ENCODE results near the gene SH3GL2. TPM values are rescaled to one million over a fixed set of nuclear protein-coding genes. Genes with fewer than 3 reads are reported as not detected.
A peak's percentile ranks its signal among the peaks of the same experiment; 100 is the strongest.

The SH3GL2 gene
- total and polyA plus RNA-seq, 4 donors = 0.10 TPM; not detected in 3

DNA sequence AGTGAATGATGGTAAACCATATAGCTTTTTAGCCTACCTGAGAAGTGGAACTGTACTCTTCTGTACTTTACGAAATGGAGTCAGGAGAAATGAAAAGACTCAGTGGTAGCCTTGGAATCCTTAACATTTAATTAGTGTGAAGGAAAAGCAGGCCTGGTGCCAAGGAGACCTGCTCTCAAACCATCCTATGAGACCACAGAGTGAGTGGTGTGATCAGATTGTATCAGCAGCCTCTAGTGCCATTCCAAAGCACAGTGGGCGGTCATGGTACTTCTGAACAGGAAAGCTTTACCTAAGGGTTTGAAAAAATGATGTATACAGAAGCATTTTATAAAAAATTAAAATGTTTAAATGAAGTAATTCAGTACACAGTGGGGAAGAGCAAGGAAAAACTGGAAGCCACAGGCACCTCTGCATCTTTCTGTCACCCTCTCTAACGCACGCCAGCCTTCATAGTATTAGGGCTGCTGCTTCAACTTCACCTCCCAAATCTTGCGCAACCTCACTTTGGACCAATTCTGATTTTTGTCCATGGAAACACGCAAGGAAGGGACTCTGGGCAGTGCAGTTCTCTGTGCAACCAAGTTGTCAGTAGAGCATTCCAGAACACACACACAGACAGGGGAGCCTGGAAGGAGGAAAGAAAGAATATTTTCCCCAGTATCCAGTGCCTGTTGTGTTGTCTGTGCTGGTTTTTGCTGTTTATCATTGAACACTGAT is 203.7 kb downstream of the SH3GL2 start:
- no peaks in the 10 kb centered on the region for H3K36me3 ChIP-seq (ENCODE audit: control insufficient read depth in 1 of 2, insufficient read depth in 2 of 2, low read length in 1 of 2)
- H3K4me3 ChIP-seq (ENCODE audit: low read length in 2 of 2) = no peak overlapping the region
- no peaks in the 10 kb centered on the region for H3K9me3 ChIP-seq (ENCODE audit: control insufficient read depth, low read length)
- DNase-seq = no peak
- no peak overlapping the region for H3K27ac ChIP-seq (ENCODE audit: low read depth in 1 of 2, low read length in 2 of 2)
- intact Hi-C loops (cut with DNase I) = no loop called here
- WGBS, 2 donors = 87% methylated on average over 6 of the region's 6 CpGs
- peak; percentile 54 for ATAC-seq (ENCODE audit: low FRiP score)
- H3K4me1 ChIP-seq (ENCODE audit: control insufficient read depth in 1 of 2, insufficient read depth in 2 of 2, low read length in 2 of 2) = no peaks in the 10 kb centered on the region
- H3K27me3 ChIP-seq (ENCODE audit: control insufficient read depth in 1 of 2, insufficient read depth in 2 of 2, low read length in 1 of 2) = no peaks in the 10 kb centered on the region

DNA sequence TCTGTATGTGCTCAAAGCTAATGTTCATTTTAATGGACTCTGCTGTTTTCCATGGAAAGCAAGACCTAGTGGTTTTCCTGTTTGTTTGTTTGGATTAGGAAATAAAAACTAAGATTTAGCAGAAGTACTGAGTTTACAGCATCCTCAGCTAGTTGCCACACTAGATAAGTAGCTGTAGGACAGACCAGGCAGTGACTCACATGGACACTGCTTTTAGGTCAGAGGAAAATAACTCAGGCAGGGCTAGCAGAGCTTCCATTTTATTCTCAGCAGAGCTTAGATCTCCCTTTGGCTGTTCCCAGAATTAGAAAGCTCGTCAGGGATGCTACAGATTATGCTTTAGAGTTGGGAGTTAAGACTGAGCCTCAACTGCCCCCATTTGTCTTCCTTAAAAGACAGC is 204.4 kb downstream of the SH3GL2 start:
- no peak overlapping the region for H3K27ac ChIP-seq (ENCODE audit: low read depth in 1 of 2, low read length in 2 of 2)
- intact Hi-C loops (cut with DNase I) = no loop called here
- ATAC-seq (ENCODE audit: low FRiP score) = peak; percentile 48

DNA sequence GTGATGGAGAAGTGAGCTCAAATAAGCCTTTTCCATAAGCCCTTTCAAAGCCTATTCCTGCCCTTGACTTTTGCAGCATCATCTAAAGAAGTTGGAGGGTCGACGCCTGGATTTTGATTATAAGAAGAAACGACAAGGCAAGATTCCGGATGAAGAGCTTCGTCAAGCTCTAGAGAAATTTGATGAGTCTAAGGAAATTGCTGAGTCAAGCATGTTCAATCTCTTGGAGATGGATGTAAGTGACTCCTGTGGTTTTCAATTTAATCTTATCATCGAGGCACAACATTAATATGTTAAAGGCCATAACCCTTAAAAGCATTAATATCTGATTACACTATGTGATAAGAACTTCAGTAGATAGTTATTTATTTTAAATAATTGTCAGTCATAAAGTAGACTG is 210.4 kb downstream of the SH3GL2 start:
- ATAC-seq (ENCODE audit: low FRiP score) (no peak), DNase-seq (no peak)
- H3K27me3 ChIP-seq (ENCODE audit: control insufficient read depth in 1 of 2, insufficient read depth in 2 of 2, low read length in 1 of 2) = no peaks in the 10 kb centered on the region
- no peaks in the 10 kb centered on the region for H3K36me3 ChIP-seq (ENCODE audit: control insufficient read depth in 1 of 2, insufficient read depth in 2 of 2, low read length in 1 of 2)
- no peak overlapping the region for H3K4me3 ChIP-seq (ENCODE audit: low read length in 2 of 2)
- 87 to 90% methylated on average over 6 of the region's 6 CpGs for WGBS, 2 donors
- no peak overlapping the region for H3K27ac ChIP-seq (ENCODE audit: low read depth in 1 of 2, low read length in 2 of 2)
- H3K9me3 ChIP-seq (ENCODE audit: control insufficient read depth, low read length) = no peaks in the 10 kb centered on the region
- no peaks in the 10 kb centered on the region for H3K4me1 ChIP-seq (ENCODE audit: control insufficient read depth in 1 of 2, insufficient read depth in 2 of 2, low read length in 2 of 2)
- intact Hi-C loops (cut with DNase I) = no loop called here

More for the DNA sequence above, 204.4 kb downstream of the SH3GL2 start:
- no peak for DNase-seq
- Histone ChIP-seq H3K4me1 (ENCODE audit: control insufficient read depth in 1 of 2, insufficient read depth in 2 of 2, low read length in 2 of 2) (no peaks in the 10 kb centered on the region), H3K36me3 (ENCODE audit: control insufficient read depth in 1 of 2, insufficient read depth in 2 of 2, low read length in 1 of 2) (no peaks in the 10 kb centered on the region), H3K27me3 (ENCODE audit: control insufficient read depth in 1 of 2, insufficient read depth in 2 of 2, low read length in 1 of 2) (no peaks in the 10 kb centered on the region), H3K9me3 (ENCODE audit: control insufficient read depth, low read length) (no peaks in the 10 kb centered on the region), H3K4me3 (ENCODE audit: low read length in 2 of 2) (no peak overlapping the region)
- WGBS, 2 donors = 43 to 49% methylated on average over 1 of the region's 1 CpG

DNA sequence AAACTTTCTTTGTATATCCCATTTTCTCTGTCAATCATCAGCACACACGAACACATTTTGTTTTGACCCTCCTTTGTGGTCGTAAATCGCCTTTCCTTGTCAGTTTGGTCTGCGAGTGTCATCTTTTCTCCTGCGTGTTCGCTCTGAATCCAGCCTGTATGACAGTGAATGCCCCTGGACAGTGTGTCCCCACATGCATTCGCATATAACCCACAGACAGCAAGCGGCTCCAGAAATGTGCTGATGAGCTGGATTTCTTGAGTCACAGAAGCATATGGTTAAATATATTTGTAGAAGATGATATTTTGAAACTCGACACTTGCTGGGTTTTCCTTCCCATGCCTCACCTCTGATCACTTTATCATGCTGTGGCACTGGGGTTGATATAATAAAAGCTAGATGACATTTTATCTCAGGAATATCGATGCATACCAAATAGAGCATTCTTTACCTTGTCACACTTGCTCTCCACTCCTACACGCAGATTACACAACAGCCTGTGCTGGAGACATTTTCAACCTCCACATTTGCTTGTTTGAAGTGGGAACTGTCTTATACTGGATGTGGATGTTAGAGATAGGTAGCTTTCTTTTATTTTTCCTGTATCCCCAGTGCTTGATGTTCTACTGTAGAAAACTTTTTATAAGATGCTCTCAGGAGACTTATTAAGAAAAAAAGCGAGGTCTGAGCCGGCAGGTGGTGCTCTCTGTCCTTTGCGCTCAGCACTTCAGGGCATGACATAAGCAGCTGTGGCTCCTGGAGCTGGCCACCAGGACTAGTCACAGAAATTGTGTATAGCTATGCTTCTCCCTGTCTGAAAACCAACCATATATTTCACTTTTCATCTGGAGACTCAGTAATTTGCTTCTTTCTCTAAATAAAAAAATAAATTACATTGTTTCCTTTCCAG is 215.1 kb downstream of the SH3GL2 start:
- DNase-seq = no peak
- WGBS, 2 donors = 71 to 75% methylated on average over 14 of the region's 14 CpGs
- H3K36me3 ChIP-seq (ENCODE audit: control insufficient read depth in 1 of 2, insufficient read depth in 2 of 2, low read length in 1 of 2) = no peaks in the 10 kb centered on the region
- no peak for ATAC-seq (ENCODE audit: low FRiP score)
- no peaks in the 10 kb centered on the region for H3K9me3 ChIP-seq (ENCODE audit: control insufficient read depth, low read length)
- no peak overlapping the region for H3K4me3 ChIP-seq (ENCODE audit: low read length in 2 of 2)
- H3K27ac ChIP-seq (ENCODE audit: low read depth in 1 of 2, low read length in 2 of 2) = no peak overlapping the region
- no peaks in the 10 kb centered on the region for H3K27me3 ChIP-seq (ENCODE audit: control insufficient read depth in 1 of 2, insufficient read depth in 2 of 2, low read length in 1 of 2)
- intact Hi-C loops (cut with DNase I) = loop anchor here in 1 of 2 donors (10.0 kb wide), 1 partner anchor 1231 kb away; no protein-coding TSS in a partner anchor
- H3K4me1 ChIP-seq (ENCODE audit: control insufficient read depth in 1 of 2, insufficient read depth in 2 of 2, low read length in 2 of 2) = no peaks in the 10 kb centered on the region

DNA sequence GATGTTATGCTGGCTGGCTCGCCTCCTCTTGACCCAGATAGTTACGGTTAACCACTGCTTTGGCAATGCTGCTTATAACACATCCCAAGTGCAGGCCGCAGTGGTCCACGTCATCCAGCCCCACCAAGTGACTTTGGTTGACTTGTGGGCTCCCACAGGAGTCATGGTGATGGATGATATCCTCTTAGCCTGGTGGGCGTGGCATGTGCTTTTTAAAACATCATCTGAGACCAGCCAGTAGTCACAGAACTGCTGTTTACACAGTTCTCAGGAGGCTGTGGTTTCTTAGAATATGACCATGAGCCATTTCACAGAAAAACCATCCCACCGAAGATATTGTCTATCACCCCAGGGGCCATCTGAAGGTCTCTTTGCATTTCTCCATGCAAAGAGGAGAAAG is 216.9 kb downstream of the SH3GL2 start:
- Histone ChIP-seq H3K27me3 (ENCODE audit: control insufficient read depth in 1 of 2, insufficient read depth in 2 of 2, low read length in 1 of 2) (no peaks in the 10 kb centered on the region), H3K4me3 (ENCODE audit: low read length in 2 of 2) (no peak overlapping the region), H3K9me3 (ENCODE audit: control insufficient read depth, low read length) (no peaks in the 10 kb centered on the region), H3K4me1 (ENCODE audit: control insufficient read depth in 1 of 2, insufficient read depth in 2 of 2, low read length in 2 of 2) (no peaks in the 10 kb centered on the region), H3K27ac (ENCODE audit: low read depth in 1 of 2, low read length in 2 of 2) (no peak overlapping the region), H3K36me3 (ENCODE audit: control insufficient read depth in 1 of 2, insufficient read depth in 2 of 2, low read length in 1 of 2) (no peaks in the 10 kb centered on the region)
- DNase-seq (peak in 1 of 2 donors; percentile 56), ATAC-seq (ENCODE audit: low FRiP score) (no peak)
- intact Hi-C loops (cut with DNase I) = loop anchor here in 1 of 2 donors (10.0 kb wide), 1 partner anchor 1229 kb away; no protein-coding TSS in a partner anchor
- WGBS, 2 donors = 69 to 71% methylated on average over 6 of the region's 6 CpGs

DNA sequence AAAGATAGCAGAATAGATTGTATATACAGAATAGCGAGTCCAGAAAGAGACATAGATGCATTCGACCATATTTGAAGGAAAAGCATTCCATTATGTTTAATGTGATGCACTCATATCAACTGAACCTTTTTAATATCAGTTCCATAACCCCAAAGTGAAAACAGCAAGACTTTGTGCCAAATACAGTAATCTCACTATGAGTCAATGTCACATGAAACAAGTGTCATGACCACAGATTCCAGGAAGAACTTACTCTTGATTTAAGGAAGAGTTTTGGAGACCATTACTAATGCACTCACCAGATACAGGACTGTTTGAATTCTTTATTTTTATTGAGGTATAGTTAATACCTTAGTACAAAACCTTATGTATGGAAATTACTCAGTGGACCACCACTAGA is 220.5 kb downstream of the SH3GL2 start:
- no peak for ATAC-seq (ENCODE audit: low FRiP score)
- H3K27ac ChIP-seq (ENCODE audit: low read depth in 1 of 2, low read length in 2 of 2) = no peak overlapping the region
- H3K4me3 ChIP-seq (ENCODE audit: low read length in 2 of 2) = no peak overlapping the region
- DNase-seq = no peak
- no peaks in the 10 kb centered on the region for H3K36me3 ChIP-seq (ENCODE audit: control insufficient read depth in 1 of 2, insufficient read depth in 2 of 2, low read length in 1 of 2)
- no peaks in the 10 kb centered on the region for H3K9me3 ChIP-seq (ENCODE audit: control insufficient read depth, low read length)
- H3K27me3 ChIP-seq (ENCODE audit: control insufficient read depth in 1 of 2, insufficient read depth in 2 of 2, low read length in 1 of 2) = no peaks in the 10 kb centered on the region
- intact Hi-C loops (cut with DNase I) = loop anchor here in 1 of 2 donors (10.0 kb wide), 1 partner anchor 1225 kb away; no protein-coding TSS in a partner anchor
- 85 to 86% methylated on average over 2 of the region's 2 CpGs for WGBS, 2 donors
- no peaks in the 10 kb centered on the region for H3K4me1 ChIP-seq (ENCODE audit: control insufficient read depth in 1 of 2, insufficient read depth in 2 of 2, low read length in 2 of 2)

DNA sequence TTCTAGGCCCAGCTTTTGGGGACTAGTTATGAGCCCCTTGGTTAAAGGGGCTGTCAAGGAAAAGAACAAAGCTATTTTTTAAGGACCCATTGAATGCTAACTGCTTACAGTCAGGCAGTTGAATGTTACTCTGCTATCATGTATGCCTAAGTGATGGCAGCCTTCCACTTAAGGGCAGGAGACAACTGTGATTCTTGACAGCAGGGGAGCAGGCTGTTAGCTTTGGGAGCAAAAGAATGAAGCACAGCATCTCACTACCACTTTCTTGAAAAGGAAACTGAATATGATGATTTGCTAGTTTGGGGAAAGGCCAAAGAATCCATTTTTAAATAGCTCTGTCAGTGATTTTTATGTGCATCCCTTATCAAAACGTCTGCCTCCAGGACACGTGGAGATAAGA is 221.6 kb downstream of the SH3GL2 start:
- WGBS, 2 donors = 32 to 37% methylated on average over 2 of the region's 2 CpGs
- Histone ChIP-seq H3K27ac (ENCODE audit: low read depth in 1 of 2, low read length in 2 of 2) (no peak overlapping the region), H3K9me3 (ENCODE audit: control insufficient read depth, low read length) (no peaks in the 10 kb centered on the region), H3K27me3 (ENCODE audit: control insufficient read depth in 1 of 2, insufficient read depth in 2 of 2, low read length in 1 of 2) (no peaks in the 10 kb centered on the region), H3K36me3 (ENCODE audit: control insufficient read depth in 1 of 2, insufficient read depth in 2 of 2, low read length in 1 of 2) (no peaks in the 10 kb centered on the region), H3K4me3 (ENCODE audit: low read length in 2 of 2) (no peak overlapping the region), H3K4me1 (ENCODE audit: control insufficient read depth in 1 of 2, insufficient read depth in 2 of 2, low read length in 2 of 2) (no peaks in the 10 kb centered on the region)
- ATAC-seq (ENCODE audit: low FRiP score) (no peak), DNase-seq (no peak)
- intact Hi-C loops (cut with DNase I) = loop anchor here in 1 of 2 donors (10.0 kb wide), 1 partner anchor 276 kb away; no protein-coding TSS in a partner anchor

DNA sequence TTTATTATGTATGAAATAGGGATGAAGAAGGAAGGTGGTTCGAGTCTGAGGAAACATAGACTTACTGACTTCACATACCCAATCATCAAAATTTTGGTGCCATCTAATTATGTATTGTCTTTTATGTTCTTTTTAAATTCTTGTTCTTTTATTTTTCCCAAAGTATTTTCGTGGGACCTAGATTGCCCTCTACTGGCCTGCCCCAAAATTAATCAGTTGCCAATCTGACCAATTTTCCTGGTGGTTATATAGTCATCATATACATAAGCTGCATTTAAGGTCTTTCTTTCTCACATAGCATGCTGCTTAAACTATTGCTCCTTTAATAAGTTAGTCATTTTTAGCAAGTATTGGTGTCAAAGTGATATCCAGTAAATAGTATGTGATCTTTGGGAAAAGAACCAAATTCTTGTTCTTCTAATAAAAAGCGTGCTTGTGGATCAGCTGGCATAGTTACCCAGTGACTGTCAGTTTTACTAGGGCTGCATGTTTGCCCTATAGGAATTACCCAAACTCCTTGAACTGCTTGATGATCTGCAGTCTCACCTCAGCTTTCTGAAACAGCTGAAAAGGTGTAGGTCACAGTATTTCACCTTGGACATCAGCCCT is 223.5 kb downstream of the SH3GL2 start:
- H3K4me1 ChIP-seq (ENCODE audit: control insufficient read depth in 1 of 2, insufficient read depth in 2 of 2, low read length in 2 of 2) = no peaks in the 10 kb centered on the region
- 37 to 39% methylated on average over 3 of the region's 3 CpGs for WGBS, 2 donors

More for the DNA sequence above, 223.5 kb downstream of the SH3GL2 start:
- H3K27ac ChIP-seq (ENCODE audit: low read depth in 1 of 2, low read length in 2 of 2) = no peak overlapping the region
- ATAC-seq (ENCODE audit: low FRiP score) (no peak), DNase-seq (no peak)
- no peaks in the 10 kb centered on the region for H3K27me3 ChIP-seq (ENCODE audit: control insufficient read depth in 1 of 2, insufficient read depth in 2 of 2, low read length in 1 of 2)
- intact Hi-C loops (cut with DNase I) = loop anchor here (2.0 to 10.0 kb wide), 2 partner anchors 272 to 278 kb away; no protein-coding TSS in a partner anchor
- H3K36me3 ChIP-seq (ENCODE audit: control insufficient read depth in 1 of 2, insufficient read depth in 2 of 2, low read length in 1 of 2) = no peaks in the 10 kb centered on the region
- no peak overlapping the region for H3K4me3 ChIP-seq (ENCODE audit: low read length in 2 of 2)
- no peaks in the 10 kb centered on the region for H3K9me3 ChIP-seq (ENCODE audit: control insufficient read depth, low read length)
